Measurements from ENCODE around the gene GPR42. TPM values are rescaled to one million over a fixed set of nuclear protein-coding genes. Genes with fewer than 3 reads are reported as not detected.

The GPR42 gene
- total and polyA plus RNA-seq, 2 donors from 2014 or later = not detected

DNA sequence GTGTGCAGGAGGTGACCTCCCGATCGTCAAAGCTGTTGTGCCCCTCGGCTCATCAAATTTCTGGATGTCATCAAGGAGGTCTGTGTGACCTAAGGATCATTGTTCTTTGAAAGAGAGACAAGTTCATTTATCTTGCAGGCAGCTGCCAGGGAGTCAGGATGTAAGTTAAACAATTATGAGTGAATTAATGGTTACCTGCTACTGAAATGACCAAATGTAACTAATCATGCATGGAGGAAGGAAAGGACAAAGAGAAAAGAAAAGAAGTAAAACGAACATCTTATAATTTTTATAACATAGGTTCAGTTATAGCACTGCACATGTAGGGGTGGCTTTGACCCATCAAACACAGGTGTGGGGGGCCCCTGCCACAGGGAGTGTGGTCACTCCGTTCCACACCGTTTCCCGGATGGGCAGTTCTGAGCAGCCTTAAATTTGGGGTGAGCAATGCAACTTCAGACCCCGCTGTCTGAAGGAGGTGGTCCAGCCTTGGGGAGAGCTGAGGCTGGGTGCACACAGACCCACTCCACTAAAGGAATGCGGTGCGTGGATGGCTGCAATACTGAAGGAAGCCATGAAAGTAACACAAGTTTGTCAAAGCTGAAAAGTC, 36.6 kb upstream of the GPR42 start:
- intact Hi-C loops (cut with DNase I) = no loop called here
- Histone ChIP-seq H3K9ac (ENCODE audit: low read length in 3 of 3) (no peak overlapping the region), H3K9me3 (ENCODE audit: control insufficient read depth in 2 of 3, insufficient read depth in 1 of 3, low read length in 3 of 3) (no peaks in the 10 kb centered on the region), H3K27ac (ENCODE audit: low read depth in 2 of 2, low read length in 2 of 2) (no peak overlapping the region), H3K4me3 (ENCODE audit: low read length in 3 of 3) (no peak overlapping the region), H3K27me3 (ENCODE audit: control insufficient read depth, insufficient read depth, low read length) (no peaks in the 10 kb centered on the region), H3K4me1 (ENCODE audit: control insufficient read depth in 2 of 3, insufficient read depth in 2 of 3, low read depth in 1 of 3, low read length in 3 of 3) (no peaks in the 10 kb centered on the region), H3K36me3 (ENCODE audit: control insufficient read depth in 2 of 3, insufficient read depth in 3 of 3, low read length in 3 of 3) (no peaks in the 10 kb centered on the region)
- TF ChIP-seq, protein P1, sequence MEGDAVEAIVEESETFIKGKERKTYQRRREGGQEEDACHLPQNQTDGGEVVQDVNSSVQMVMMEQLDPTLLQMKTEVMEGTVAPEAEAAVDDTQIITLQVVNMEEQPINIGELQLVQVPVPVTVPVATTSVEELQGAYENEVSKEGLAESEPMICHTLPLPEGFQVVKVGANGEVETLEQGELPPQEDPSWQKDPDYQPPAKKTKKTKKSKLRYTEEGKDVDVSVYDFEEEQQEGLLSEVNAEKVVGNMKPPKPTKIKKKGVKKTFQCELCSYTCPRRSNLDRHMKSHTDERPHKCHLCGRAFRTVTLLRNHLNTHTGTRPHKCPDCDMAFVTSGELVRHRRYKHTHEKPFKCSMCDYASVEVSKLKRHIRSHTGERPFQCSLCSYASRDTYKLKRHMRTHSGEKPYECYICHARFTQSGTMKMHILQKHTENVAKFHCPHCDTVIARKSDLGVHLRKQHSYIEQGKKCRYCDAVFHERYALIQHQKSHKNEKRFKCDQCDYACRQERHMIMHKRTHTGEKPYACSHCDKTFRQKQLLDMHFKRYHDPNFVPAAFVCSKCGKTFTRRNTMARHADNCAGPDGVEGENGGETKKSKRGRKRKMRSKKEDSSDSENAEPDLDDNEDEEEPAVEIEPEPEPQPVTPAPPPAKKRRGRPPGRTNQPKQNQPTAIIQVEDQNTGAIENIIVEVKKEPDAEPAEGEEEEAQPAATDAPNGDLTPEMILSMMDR (IDR thresholded peaks at IDR 0.05; ENCODE audit: borderline replicate concordance, extremely low read depth, insufficient read depth) = no peak
- FAIRE-seq (no peak), DNase-seq (peak in 1 of 5 donors; percentile 22)

DNA sequence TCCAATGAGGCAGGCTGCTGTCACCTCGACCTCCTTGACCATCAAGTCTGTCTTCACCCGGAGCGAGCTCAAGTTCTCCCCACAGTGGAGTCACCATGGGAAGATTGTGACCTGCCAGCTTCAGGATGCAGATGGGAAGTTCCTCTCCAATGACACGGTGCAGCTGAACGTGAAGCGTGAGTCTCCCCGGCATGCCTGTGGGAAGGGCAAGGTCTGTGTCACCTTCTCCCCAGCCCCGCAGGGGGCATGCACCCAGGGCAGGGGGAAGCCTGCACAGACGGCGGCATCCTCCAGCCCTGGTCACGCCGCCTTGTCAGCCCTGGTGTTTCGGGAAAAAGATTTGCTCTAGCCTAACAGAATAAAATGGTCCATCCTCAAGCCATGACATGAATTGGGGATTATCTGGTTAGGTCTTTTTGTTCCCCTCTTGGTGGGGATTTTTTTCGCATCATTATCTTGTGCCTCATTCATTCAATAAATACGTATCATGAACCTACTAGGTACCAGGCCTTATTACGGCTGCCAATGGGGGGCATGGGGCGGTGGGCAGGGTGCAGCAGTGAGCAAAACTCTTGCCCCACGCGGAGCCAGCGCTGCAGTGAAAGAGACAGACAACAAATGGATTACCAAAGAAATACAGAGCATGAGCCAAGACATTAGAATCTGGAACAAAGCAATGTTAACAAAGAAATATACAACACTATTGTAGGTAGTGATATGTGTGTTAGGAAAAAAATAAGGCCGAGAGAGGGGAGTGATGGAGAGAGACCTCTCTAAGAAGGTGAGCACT, 34.5 kb upstream of the GPR42 start:
- Histone ChIP-seq H3K9me3 (ENCODE audit: control insufficient read depth in 2 of 3, insufficient read depth in 1 of 3, low read length in 3 of 3) (no peaks in the 10 kb centered on the region), H3K27me3 (ENCODE audit: control insufficient read depth, insufficient read depth, low read length) (no peaks in the 10 kb centered on the region), H3K9ac (ENCODE audit: low read length in 3 of 3) (no peak overlapping the region), H3K36me3 (ENCODE audit: control insufficient read depth in 2 of 3, insufficient read depth in 3 of 3, low read length in 3 of 3) (no peaks in the 10 kb centered on the region), H3K4me3 (ENCODE audit: low read length in 3 of 3) (no peak overlapping the region), H3K27ac (ENCODE audit: low read depth in 2 of 2, low read length in 2 of 2) (no peak overlapping the region), H3K4me1 (ENCODE audit: control insufficient read depth in 2 of 3, insufficient read depth in 2 of 3, low read depth in 1 of 3, low read length in 3 of 3) (no peaks in the 10 kb centered on the region)
- intact Hi-C loops (cut with DNase I) = no loop called here
- no peak for FAIRE-seq
- TF ChIP-seq, protein P1 (IDR thresholded peaks at IDR 0.05; ENCODE audit: borderline replicate concordance, extremely low read depth, insufficient read depth) = no peak
- peak in 1 of 5 donors; percentile 34 for DNase-seq

GRCh38 chr19:35337097-35337983, 33.5 kb upstream of the GPR42 start:
- H3K27ac ChIP-seq (ENCODE audit: low read depth in 2 of 2, low read length in 2 of 2) = no peak overlapping the region
- no peaks in the 10 kb centered on the region for H3K9me3 ChIP-seq (ENCODE audit: control insufficient read depth in 2 of 3, insufficient read depth in 1 of 3, low read length in 3 of 3)
- H3K9ac ChIP-seq (ENCODE audit: low read length in 3 of 3) = no peak overlapping the region
- no peaks in the 10 kb centered on the region for H3K36me3 ChIP-seq (ENCODE audit: control insufficient read depth in 2 of 3, insufficient read depth in 3 of 3, low read length in 3 of 3)
- no peaks in the 10 kb centered on the region for H3K27me3 ChIP-seq (ENCODE audit: control insufficient read depth, insufficient read depth, low read length)
- TF ChIP-seq, protein P1 (IDR thresholded peaks at IDR 0.05; ENCODE audit: borderline replicate concordance, extremely low read depth, insufficient read depth) = no peak
- FAIRE-seq = no peak
- no peak overlapping the region for H3K4me3 ChIP-seq (ENCODE audit: low read length in 3 of 3)
- intact Hi-C loops (cut with DNase I) = no loop called here
- no peaks in the 10 kb centered on the region for H3K4me1 ChIP-seq (ENCODE audit: control insufficient read depth in 2 of 3, insufficient read depth in 2 of 3, low read depth in 1 of 3, low read length in 3 of 3)
- DNase-seq = peak in 1 of 5 donors; percentile 24

Measured in kidney (tissue), 14 donors.